Nephron (organoid): ENCODE results near the gene CAMK1G.

Source experiments
- H3K27ac Mint-ChIP-seq, 3 experiments: 2 replicates each; pipeline ENCODE4 v1.8.0; 2020; ENCODE audit warnings: mixed read lengths in 3 of 3, mild to moderate bottlenecking in 2 of 3, moderate library complexity in 1 of 3
- H3K27me3 Mint-ChIP-seq: 2 replicates; pipeline ENCODE4 v1.8.0; 2021; ENCODE audit warnings: low read depth, mild to moderate bottlenecking, moderate library complexity, mixed read lengths
- H3K36me3 Mint-ChIP-seq: 2 replicates; pipeline ENCODE4 v1.8.0; 2020; ENCODE audit warnings: low read depth, mixed read lengths
- H3K4me1 Mint-ChIP-seq: 2 replicates; pipeline ENCODE4 v1.8.0; 2020; ENCODE audit warnings: mixed read lengths
- H3K4me3 Mint-ChIP-seq, 3 experiments: 2 replicates each; pipeline ENCODE4 v1.8.0; 2020; ENCODE audit warnings: mild to moderate bottlenecking in 3 of 3, mixed read lengths in 3 of 3, moderate library complexity in 2 of 3
- H3K9me3 Mint-ChIP-seq: 2 replicates; pipeline ENCODE4 v1.8.0; 2020; ENCODE audit warnings: mixed read lengths
- CTCF ChIP-seq, 3 experiments: fragments of 200-600 bp; sonication (generic); IDR thresholded peaks; one replicate each; pipeline ENCODE4 v1.5.0; 2021; ENCODE audit warnings: antibody characterized with exemption in 3 of 3; ENCODE audit not compliant: unreplicated experiment in 3 of 3

CAMK1G gene

GRCh38 chr1:209627732-209628196, 44.2 kb downstream of the CAMK1G start:
- peaks cover 36% of the 10 kb centered on the region for H3K27me3 Mint-ChIP-seq
- H3K9me3 Mint-ChIP-seq = no peaks in the 10 kb centered on the region
- peaks cover 26% of the 10 kb centered on the region for H3K4me1 Mint-ChIP-seq
- no peak overlapping the region for H3K4me3 Mint-ChIP-seq
- TF ChIP-seq CTCF (IDR thresholded peaks at IDR 0.05; ENCODE audit: unreplicated experiment in 3 of 3) = peak; percentile 94 to 97 (median 97)
- no peaks in the 10 kb centered on the region for H3K36me3 Mint-ChIP-seq
- peak overlapping the region in 1 of 3 experiments; percentile 23 for H3K27ac Mint-ChIP-seq

GRCh38 chr1:209628618-209629299, 45.2 kb downstream of the CAMK1G start:
- Mint-ChIP-seq H3K36me3 (no peaks in the 10 kb centered on the region), H3K4me3 (no peak overlapping the region), H3K27ac (peak overlapping the region in 2 of 3 experiments; percentile 32 to 63), H3K27me3 (peaks cover 39% of the 10 kb centered on the region), H3K9me3 (no peaks in the 10 kb centered on the region), H3K4me1 (peaks cover 26% of the 10 kb centered on the region)
- no peak for TF ChIP-seq CTCF (IDR thresholded peaks at IDR 0.05; ENCODE audit: unreplicated experiment in 3 of 3)

GRCh38 chr1:209629621-209630382, 46.3 kb downstream of the CAMK1G start:
- peak overlapping the region in 1 of 3 experiments; percentile 32 for H3K27ac Mint-ChIP-seq
- H3K9me3 Mint-ChIP-seq = no peaks in the 10 kb centered on the region
- no peak for TF ChIP-seq CTCF (IDR thresholded peaks at IDR 0.05; ENCODE audit: unreplicated experiment in 3 of 3)
- H3K36me3 Mint-ChIP-seq = no peaks in the 10 kb centered on the region
- peaks cover 17% of the 10 kb centered on the region for H3K4me1 Mint-ChIP-seq
- no peak overlapping the region for H3K4me3 Mint-ChIP-seq
- H3K27me3 Mint-ChIP-seq = peaks cover 32% of the 10 kb centered on the region

- no peaks in the 10 kb centered on the region for H3K9me3 Mint-ChIP-seq
- peaks cover 32% of the 10 kb centered on the region for H3K27me3 Mint-ChIP-seq
- H3K27ac Mint-ChIP-seq = no peak overlapping the region
- H3K4me3 Mint-ChIP-seq = no peak overlapping the region
- no peaks in the 10 kb centered on the region for H3K36me3 Mint-ChIP-seq
- H3K4me1 Mint-ChIP-seq = peaks cover 10% of the 10 kb centered on the region
- TF ChIP-seq CTCF (IDR thresholded peaks at IDR 0.05; ENCODE audit: unreplicated experiment in 3 of 3) = no peak
Measured at GRCh38 chr1:209630383-209631225, 47.1 kb downstream of the CAMK1G start.

- no peaks in the 10 kb centered on the region for H3K36me3 Mint-ChIP-seq
- no peak for TF ChIP-seq CTCF (IDR thresholded peaks at IDR 0.05; ENCODE audit: unreplicated experiment in 3 of 3)
- H3K27ac Mint-ChIP-seq = no peak overlapping the region
- H3K4me1 Mint-ChIP-seq = peaks cover 5% of the 10 kb centered on the region
- peaks cover 22% of the 10 kb centered on the region for H3K27me3 Mint-ChIP-seq
- no peaks in the 10 kb centered on the region for H3K9me3 Mint-ChIP-seq
- no peak overlapping the region for H3K4me3 Mint-ChIP-seq
Measured at GRCh38 chr1:209633335-209633997, 50.0 kb downstream of the CAMK1G start.
